ENCODE measurements around the gene SAMD4A. TPM values are rescaled to one million over a fixed set of nuclear protein-coding genes. Genes with fewer than 3 reads are reported as not detected.

The SAMD4A gene
- total and polyA plus RNA-seq, 8 donors = 2.9 to 12.2 (median 9.4) TPM

DNA sequence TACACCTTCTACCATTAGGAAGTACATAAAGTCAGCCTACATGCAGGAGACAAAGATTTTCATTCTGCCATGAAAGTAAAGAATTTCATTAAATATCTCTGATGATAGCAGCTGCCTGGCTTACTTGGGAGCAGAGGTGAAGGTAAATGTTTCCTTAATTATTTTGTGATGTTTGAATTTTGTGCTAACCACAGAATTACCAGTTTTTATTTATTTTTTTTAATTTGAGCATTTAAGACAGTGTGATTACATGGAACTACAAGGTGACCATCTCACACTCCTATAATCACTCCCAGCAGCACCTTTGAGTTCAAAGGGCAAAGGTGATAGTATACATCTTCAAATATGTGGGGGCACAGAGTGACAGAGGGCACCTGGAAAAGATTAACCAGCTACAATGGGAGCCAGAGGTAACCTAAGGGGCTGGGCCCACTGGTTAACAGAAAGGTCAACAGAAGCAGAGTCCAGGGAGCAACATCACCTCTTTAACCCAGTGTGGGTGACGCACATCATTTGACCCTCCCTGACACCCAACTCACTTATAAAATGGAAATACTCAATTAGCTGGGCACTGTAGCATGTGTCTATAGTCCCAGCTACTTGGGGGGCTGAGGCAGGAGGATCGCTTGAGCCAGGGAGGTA lies 270.7 kb downstream of the SAMD4A start:
- TF ChIP-seq, protein P1, sequence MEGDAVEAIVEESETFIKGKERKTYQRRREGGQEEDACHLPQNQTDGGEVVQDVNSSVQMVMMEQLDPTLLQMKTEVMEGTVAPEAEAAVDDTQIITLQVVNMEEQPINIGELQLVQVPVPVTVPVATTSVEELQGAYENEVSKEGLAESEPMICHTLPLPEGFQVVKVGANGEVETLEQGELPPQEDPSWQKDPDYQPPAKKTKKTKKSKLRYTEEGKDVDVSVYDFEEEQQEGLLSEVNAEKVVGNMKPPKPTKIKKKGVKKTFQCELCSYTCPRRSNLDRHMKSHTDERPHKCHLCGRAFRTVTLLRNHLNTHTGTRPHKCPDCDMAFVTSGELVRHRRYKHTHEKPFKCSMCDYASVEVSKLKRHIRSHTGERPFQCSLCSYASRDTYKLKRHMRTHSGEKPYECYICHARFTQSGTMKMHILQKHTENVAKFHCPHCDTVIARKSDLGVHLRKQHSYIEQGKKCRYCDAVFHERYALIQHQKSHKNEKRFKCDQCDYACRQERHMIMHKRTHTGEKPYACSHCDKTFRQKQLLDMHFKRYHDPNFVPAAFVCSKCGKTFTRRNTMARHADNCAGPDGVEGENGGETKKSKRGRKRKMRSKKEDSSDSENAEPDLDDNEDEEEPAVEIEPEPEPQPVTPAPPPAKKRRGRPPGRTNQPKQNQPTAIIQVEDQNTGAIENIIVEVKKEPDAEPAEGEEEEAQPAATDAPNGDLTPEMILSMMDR (IDR thresholded peaks at IDR 0.05) = no peak
- Histone ChIP-seq H3K36me3 (no peaks in the 10 kb centered on the region), H3K4me3 (no peak overlapping the region), H3K27me3 (no peaks in the 10 kb centered on the region), H3K9me3 (no peaks in the 10 kb centered on the region), H3K27ac (no peak overlapping the region), H3K4me1 (no peaks in the 10 kb centered on the region)
- no peak for FAIRE-seq
- ATAC-seq = no peak
- intact Hi-C loops (cut with DNase I) = no loop called here
- DNase-seq = no peak
- WGBS, 2 donors = 93 to 100% methylated on average over 2 of the region's 2 CpGs

DNA sequence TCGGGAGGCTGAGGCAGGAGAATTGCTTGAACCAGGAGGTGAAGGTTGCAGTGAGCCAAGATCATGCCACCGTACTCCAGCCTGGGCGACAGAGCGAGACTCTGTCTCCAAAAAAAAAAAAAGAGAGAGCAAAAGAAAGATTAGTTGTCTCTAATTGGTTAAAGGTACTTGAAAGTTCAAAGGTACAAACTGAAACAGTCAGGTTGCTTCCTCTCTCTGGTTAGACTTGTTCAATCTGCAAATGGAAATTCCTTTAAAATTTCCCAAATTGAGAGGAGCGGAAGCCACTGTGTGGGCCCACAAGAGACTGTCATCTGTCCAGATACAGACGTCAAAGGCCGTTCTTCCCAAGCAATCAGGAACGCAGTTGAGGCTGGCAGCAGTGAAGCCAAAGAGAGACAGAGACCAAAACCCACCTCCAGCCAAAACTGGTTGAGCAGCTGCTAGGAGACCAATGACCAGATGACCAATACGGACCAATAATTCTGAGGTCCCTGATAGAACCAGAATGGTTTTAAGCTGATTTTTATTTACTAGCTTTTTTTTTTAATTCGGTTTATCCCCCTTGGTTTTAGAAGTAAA lies 272.1 kb downstream of the SAMD4A start:
- Histone ChIP-seq H3K9me3 (no peaks in the 10 kb centered on the region), H3K36me3 (no peaks in the 10 kb centered on the region), H3K4me1 (no peaks in the 10 kb centered on the region), H3K4me3 (no peak overlapping the region), H3K27me3 (no peaks in the 10 kb centered on the region), H3K27ac (no peak overlapping the region)
- DNase-seq (no peak), FAIRE-seq (no peak), ATAC-seq (no peak)
- intact Hi-C loops (cut with DNase I) = no loop called here
- TF ChIP-seq, protein P1 (IDR thresholded peaks at IDR 0.05) = no peak
- WGBS, 2 donors = 87 to 94% methylated on average over 10 of the region's 10 CpGs

DNA sequence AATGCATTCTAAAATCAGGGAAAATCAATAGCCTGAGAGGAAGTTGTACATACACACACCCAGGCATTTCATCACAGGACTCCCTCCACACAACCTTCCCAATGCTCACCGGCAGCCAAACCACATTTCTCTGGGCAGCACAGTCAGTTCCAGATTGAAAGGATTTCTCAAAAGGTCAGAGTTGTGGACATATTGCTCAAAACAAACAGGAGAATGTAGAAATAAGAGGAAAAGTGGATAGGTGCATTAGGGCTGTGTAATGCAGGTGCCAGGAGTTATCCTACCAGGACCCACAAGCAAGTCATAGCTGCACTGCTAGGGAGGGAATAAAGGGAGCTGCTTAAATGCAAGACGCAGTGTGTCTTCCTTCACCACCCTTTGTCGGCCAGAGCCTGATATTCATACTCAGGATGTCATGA lies 272.8 kb downstream of the SAMD4A start:
- H3K4me3 ChIP-seq = no peak overlapping the region
- no peak for FAIRE-seq
- H3K27me3 ChIP-seq = no peaks in the 10 kb centered on the region
- no peaks in the 10 kb centered on the region for H3K36me3 ChIP-seq
- WGBS, 2 donors = 65 to 70% methylated on average over 3 of the region's 3 CpGs
- no peak overlapping the region for H3K27ac ChIP-seq
- H3K4me1 ChIP-seq = no peaks in the 10 kb centered on the region
- TF ChIP-seq, protein P1 (IDR thresholded peaks at IDR 0.05) = no peak
- DNase-seq = no peak
- intact Hi-C loops (cut with DNase I) = no loop called here
- no peaks in the 10 kb centered on the region for H3K9me3 ChIP-seq
- peak in 3 of 4 donors; percentile 28 to 80 (median 74) for ATAC-seq

DNA sequence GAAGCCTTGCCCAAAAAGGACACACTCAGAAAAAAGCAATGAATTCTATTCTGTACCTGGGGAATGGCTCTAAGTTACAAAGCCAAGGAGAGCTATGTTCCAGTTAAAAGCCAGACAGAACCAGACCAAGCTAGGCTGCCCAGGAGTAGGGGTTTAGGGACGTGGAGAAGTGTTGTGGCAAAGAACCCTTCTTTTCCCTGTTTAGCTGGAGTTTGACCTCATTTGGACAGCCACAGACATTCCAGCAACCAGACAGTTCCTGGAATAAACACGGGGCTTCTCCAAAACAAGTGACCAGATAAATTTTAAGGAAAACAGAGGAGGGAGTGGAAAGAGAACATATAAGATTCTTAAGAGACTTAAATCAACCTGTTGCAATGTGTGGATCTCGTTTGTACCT lies 273.4 kb downstream of the SAMD4A start:
- no peak overlapping the region for H3K27ac ChIP-seq
- WGBS, 2 donors = 78 to 91% methylated on average over 3 of the region's 3 CpGs
- TF ChIP-seq, protein P1 (IDR thresholded peaks at IDR 0.05) = no peak

DNA sequence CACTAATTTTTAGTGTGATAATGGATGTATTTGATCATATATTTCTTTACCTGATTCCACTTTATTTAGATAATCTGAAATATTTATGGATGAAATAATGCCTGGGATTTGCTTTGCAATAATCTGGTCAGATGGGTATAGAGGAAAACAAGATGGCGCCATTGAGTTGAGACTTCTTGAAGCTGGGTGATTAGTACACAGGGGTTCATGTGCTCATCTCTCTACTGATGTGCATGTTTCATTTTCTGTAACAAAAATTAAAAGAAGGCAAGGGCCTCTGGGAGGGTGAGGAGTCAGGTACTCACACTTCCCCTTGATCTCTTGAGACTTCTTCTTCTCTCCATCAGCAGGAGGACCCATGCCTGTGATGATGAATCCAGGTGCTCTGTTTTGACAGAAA lies 273.9 kb downstream of the SAMD4A start:
- no peak for FAIRE-seq
- Histone ChIP-seq H3K4me3 (no peak overlapping the region), H3K36me3 (no peaks in the 10 kb centered on the region), H3K9me3 (no peaks in the 10 kb centered on the region), H3K4me1 (no peaks in the 10 kb centered on the region), H3K27ac (no peak overlapping the region), H3K27me3 (no peaks in the 10 kb centered on the region)
- no peak for DNase-seq
- intact Hi-C loops (cut with DNase I) = no loop called here
- TF ChIP-seq, protein P1 (IDR thresholded peaks at IDR 0.05) = no peak
- ATAC-seq = no peak
- WGBS, 2 donors = 92 to 97% methylated on average over 1 of the region's 1 CpG

More for the DNA sequence above, 273.4 kb downstream of the SAMD4A start:
- FAIRE-seq = no peak
- Histone ChIP-seq H3K27me3 (no peaks in the 10 kb centered on the region), H3K36me3 (no peaks in the 10 kb centered on the region), H3K4me1 (no peaks in the 10 kb centered on the region), H3K4me3 (no peak overlapping the region), H3K9me3 (no peaks in the 10 kb centered on the region)
- intact Hi-C loops (cut with DNase I) = no loop called here
- ATAC-seq = no peak
- DNase-seq = no peak
